ENCODE results near the gene HDAC8. TPM values are rescaled to one million over a fixed set of nuclear protein-coding genes. Genes with fewer than 3 reads are reported as not detected.
"Not testable (repeated sequence)": the region's sequence is repeated elsewhere in the genome, so short reads cannot be mapped to it uniquely, and the experiment has no call there.

HDAC8 gene
- 25.6 and 26.8 TPM in 2 replicates for total RNA-seq (2014; rRNA removed; shearing (Covaris generic); ENCODE audit: low replicate concordance)

GRCh38 chrX:72572248-72573157, at the start of gene HDAC8:
Gene HDAC8, minus strand, starts transcription at chrX:72572843. Its CDS starts 82 bp downstream, at chrX:72572761.
- Histone ChIP-seq H3K36me3 (ENCODE audit: insufficient read depth, low read length) (no peaks in the 10 kb centered on the region), H3K9me2 (replicated peaks; ENCODE audit: insufficient read depth, low read length) (no peaks in the 10 kb centered on the region), H3K9me3 (ENCODE audit: low read length) (no peaks in the 10 kb centered on the region), H3K9ac (ENCODE audit: low read length) (peak within 1 kb of the TSS; percentile 78), H3K4me3 (ENCODE audit: low read length) (peak within 1 kb of the TSS; percentile 79), H3K4me1 (ENCODE audit: low read length) (peaks cover 8% of the 10 kb centered on the region), H3K27me3 (ENCODE audit: low read length) (no peaks in the 10 kb centered on the region), H3K27ac (ENCODE audit: low read length) (no peak within 1 kb of the TSS), H4K20me1 (ENCODE audit: insufficient read depth, low read depth, low read length) (no peaks in the 10 kb centered on the region), H3K79me2 (ENCODE audit: low read length) (peaks cover 13% of the 10 kb centered on the region), H2AFZ (ENCODE audit: low read length) (peak within 1 kb of the TSS; percentile 81; the same call in 1 of the 2 replicates), H3K4me2 (ENCODE audit: low read depth, low read length, poor library complexity, severe bottlenecking) (peak within 1 kb of the TSS; percentile 87)
- peak; percentile 89 for DNase-seq

- Histone ChIP-seq H3K4me2 (ENCODE audit: low read depth, low read length, poor library complexity, severe bottlenecking) (no peak overlapping the region), H3K27ac (ENCODE audit: low read length) (no peak overlapping the region), H3K4me1 (ENCODE audit: low read length) (no peaks in the 10 kb centered on the region), H2AFZ (ENCODE audit: low read length) (no peak overlapping the region), H3K9ac (ENCODE audit: low read length) (no peak overlapping the region), H3K9me3 (ENCODE audit: low read length) (no peaks in the 10 kb centered on the region), H3K36me3 (ENCODE audit: insufficient read depth, low read length) (no peaks in the 10 kb centered on the region), H3K9me2 (replicated peaks; ENCODE audit: insufficient read depth, low read length) (no peaks in the 10 kb centered on the region), H3K4me3 (ENCODE audit: low read length) (no peak overlapping the region), H3K79me2 (ENCODE audit: low read length) (no peaks in the 10 kb centered on the region), H4K20me1 (ENCODE audit: insufficient read depth, low read depth, low read length) (no peaks in the 10 kb centered on the region), H3K27me3 (ENCODE audit: low read length) (no peaks in the 10 kb centered on the region)
- no peak for DNase-seq
These were observed 49.2 kb upstream of the HDAC8 start for GRCh38 chrX:72621625-72622485.

GRCh38 chrX:72621163-72621562, 48.5 kb upstream of the HDAC8 start:
- Histone ChIP-seq H3K27ac (ENCODE audit: low read length) (no peak overlapping the region), H3K9me3 (ENCODE audit: low read length) (no peaks in the 10 kb centered on the region), H3K4me3 (ENCODE audit: low read length) (no peak overlapping the region), H3K9me2 (replicated peaks; ENCODE audit: insufficient read depth, low read length) (no peaks in the 10 kb centered on the region), H3K4me1 (ENCODE audit: low read length) (no peaks in the 10 kb centered on the region), H3K9ac (ENCODE audit: low read length) (no peak overlapping the region), H3K27me3 (ENCODE audit: low read length) (no peaks in the 10 kb centered on the region), H4K20me1 (ENCODE audit: insufficient read depth, low read depth, low read length) (no peaks in the 10 kb centered on the region), H3K36me3 (ENCODE audit: insufficient read depth, low read length) (no peaks in the 10 kb centered on the region), H3K79me2 (ENCODE audit: low read length) (no peaks in the 10 kb centered on the region), H2AFZ (ENCODE audit: low read length) (no peak overlapping the region), H3K4me2 (ENCODE audit: low read depth, low read length, poor library complexity, severe bottlenecking) (no peak overlapping the region)
- no peak for DNase-seq

GRCh38 chrX:72620550-72621145, 48.0 kb upstream of the HDAC8 start:
- DNase-seq = no peak
- H4K20me1 ChIP-seq (ENCODE audit: insufficient read depth, low read depth, low read length) = no peaks in the 10 kb centered on the region
- H3K4me2 ChIP-seq (ENCODE audit: low read depth, low read length, poor library complexity, severe bottlenecking) = no peak overlapping the region
- H3K27ac ChIP-seq (ENCODE audit: low read length) = no peak overlapping the region
- no peak overlapping the region for H3K9ac ChIP-seq (ENCODE audit: low read length)
- H3K4me1 ChIP-seq (ENCODE audit: low read length) = no peaks in the 10 kb centered on the region
- no peaks in the 10 kb centered on the region for H3K9me2 ChIP-seq (replicated peaks; ENCODE audit: insufficient read depth, low read length)
- no peaks in the 10 kb centered on the region for H3K79me2 ChIP-seq (ENCODE audit: low read length)
- H3K4me3 ChIP-seq (ENCODE audit: low read length) = no peak overlapping the region
- no peaks in the 10 kb centered on the region for H3K9me3 ChIP-seq (ENCODE audit: low read length)
- H3K27me3 ChIP-seq (ENCODE audit: low read length) = no peaks in the 10 kb centered on the region
- no peaks in the 10 kb centered on the region for H3K36me3 ChIP-seq (ENCODE audit: insufficient read depth, low read length)
- no peak overlapping the region for H2AFZ ChIP-seq (ENCODE audit: low read length)

- H3K9ac ChIP-seq (ENCODE audit: low read length) = no peak overlapping the region
- H3K27ac ChIP-seq (ENCODE audit: low read length) = no peak overlapping the region
- H3K79me2 ChIP-seq (ENCODE audit: low read length) = no peaks in the 10 kb centered on the region
- no peaks in the 10 kb centered on the region for H3K9me2 ChIP-seq (replicated peaks; ENCODE audit: insufficient read depth, low read length)
- H2AFZ ChIP-seq (ENCODE audit: low read length) = no peak overlapping the region
- no peak overlapping the region for H3K4me2 ChIP-seq (ENCODE audit: low read depth, low read length, poor library complexity, severe bottlenecking)
- DNase-seq = peak; percentile 50
- no peaks in the 10 kb centered on the region for H4K20me1 ChIP-seq (ENCODE audit: insufficient read depth, low read depth, low read length)
- no peak overlapping the region for H3K4me3 ChIP-seq (ENCODE audit: low read length)
- H3K4me1 ChIP-seq (ENCODE audit: low read length) = no peaks in the 10 kb centered on the region
- no peaks in the 10 kb centered on the region for H3K9me3 ChIP-seq (ENCODE audit: low read length)
- no peaks in the 10 kb centered on the region for H3K27me3 ChIP-seq (ENCODE audit: low read length)
- no peaks in the 10 kb centered on the region for H3K36me3 ChIP-seq (ENCODE audit: insufficient read depth, low read length)
These were observed 36.7 kb upstream of the HDAC8 start for GRCh38 chrX:72609313-72609712.

- no peaks in the 10 kb centered on the region for H3K9me3 ChIP-seq (ENCODE audit: low read length)
- H3K4me1 ChIP-seq (ENCODE audit: low read length) = no peaks in the 10 kb centered on the region
- no peak for DNase-seq
- no peak overlapping the region for H3K9ac ChIP-seq (ENCODE audit: low read length)
- H3K9me2 ChIP-seq (replicated peaks; ENCODE audit: insufficient read depth, low read length) = no peaks in the 10 kb centered on the region
- no peak overlapping the region for H3K27ac ChIP-seq (ENCODE audit: low read length)
- H2AFZ ChIP-seq (ENCODE audit: low read length) = no peak overlapping the region
- H3K4me2 ChIP-seq (ENCODE audit: low read depth, low read length, poor library complexity, severe bottlenecking) = no peak overlapping the region
- H4K20me1 ChIP-seq (ENCODE audit: insufficient read depth, low read depth, low read length) = no peaks in the 10 kb centered on the region
- H3K36me3 ChIP-seq (ENCODE audit: insufficient read depth, low read length) = no peaks in the 10 kb centered on the region
- H3K79me2 ChIP-seq (ENCODE audit: low read length) = no peaks in the 10 kb centered on the region
- no peak overlapping the region for H3K4me3 ChIP-seq (ENCODE audit: low read length)
- H3K27me3 ChIP-seq (ENCODE audit: low read length) = no peaks in the 10 kb centered on the region
These were observed 32.1 kb upstream of the HDAC8 start for GRCh38 chrX:72604705-72605104.

GRCh38 chrX:72604112-72604511, 31.5 kb upstream of the HDAC8 start:
- Histone ChIP-seq H3K4me1 (ENCODE audit: low read length) (no peaks in the 10 kb centered on the region), H2AFZ (ENCODE audit: low read length) (no peak overlapping the region), H3K27me3 (ENCODE audit: low read length) (no peaks in the 10 kb centered on the region), H3K79me2 (ENCODE audit: low read length) (no peaks in the 10 kb centered on the region), H3K4me3 (ENCODE audit: low read length) (no peak overlapping the region), H3K4me2 (ENCODE audit: low read depth, low read length, poor library complexity, severe bottlenecking) (no peak overlapping the region), H4K20me1 (ENCODE audit: insufficient read depth, low read depth, low read length) (no peaks in the 10 kb centered on the region), H3K27ac (ENCODE audit: low read length) (no peak overlapping the region), H3K9me3 (ENCODE audit: low read length) (no peaks in the 10 kb centered on the region), H3K36me3 (ENCODE audit: insufficient read depth, low read length) (no peaks in the 10 kb centered on the region), H3K9ac (ENCODE audit: low read length) (no peak overlapping the region), H3K9me2 (replicated peaks; ENCODE audit: insufficient read depth, low read length) (no peaks in the 10 kb centered on the region)
- DNase-seq = no peak

- H3K27ac ChIP-seq (ENCODE audit: low read length); H3K27me3 ChIP-seq (ENCODE audit: low read length); H2AFZ ChIP-seq (ENCODE audit: low read length); DNase-seq; H3K4me2 ChIP-seq (ENCODE audit: low read depth, low read length, poor library complexity, severe bottlenecking); H3K36me3 ChIP-seq (ENCODE audit: insufficient read depth, low read length); H3K4me1 ChIP-seq (ENCODE audit: low read length); H3K79me2 ChIP-seq (ENCODE audit: low read length); H3K9me2 ChIP-seq (replicated peaks; ENCODE audit: insufficient read depth, low read length); H4K20me1 ChIP-seq (ENCODE audit: insufficient read depth, low read depth, low read length); H3K4me3 ChIP-seq (ENCODE audit: low read length); H3K9ac ChIP-seq (ENCODE audit: low read length); H3K9me3 ChIP-seq (ENCODE audit: low read length): not testable (repeated sequence)
These were observed 18.4 kb upstream of the HDAC8 start for GRCh38 chrX:72591038-72591437.

All from Karpas-422 (cell line).